Transverse colon (tissue), 4 donors: ENCODE results near the gene PPARD. TPM values are rescaled to one million over a fixed set of nuclear protein-coding genes. Genes with fewer than 3 reads are reported as not detected.

Experiments
- DNase-seq: peaks from one replicate; pipeline ENCODE4 v3.0.0-alpha.2; 2019
- H3K27ac ChIP-seq, 4 donors: fragments of 200-600 bp; sonication (generic); 2 replicates each; pipeline ENCODE4 v1.5.1; 2016 to 2018; ENCODE audit warnings: inconsistent platforms in 4 of 4
- H3K27me3 ChIP-seq: fragments of 200-600 bp; sonication (generic); 2 replicates; pipeline ENCODE4 v1.5.1; 2017; ENCODE audit warnings: inconsistent platforms
- H3K36me3 ChIP-seq, 4 donors: fragments of 200-600 bp; sonication (generic); 2 replicates each; pipeline ENCODE4 v1.5.1; 2017 to 2019; ENCODE audit warnings: inconsistent platforms in 4 of 4
- H3K4me1 ChIP-seq, 4 donors: fragments of 200-600 bp; sonication (generic); 2 replicates each; pipeline ENCODE4 v1.5.1; 2017 to 2020; ENCODE audit warnings: inconsistent platforms in 4 of 4
- H3K4me3 ChIP-seq, 4 donors: fragments of 200-600 bp; sonication (generic); 1 replicate in 1 of 4; 2 replicates in 3 of 4; pipeline versions ENCODE4 v1.5.1 to v1.6.1; 2017 to 2019; ENCODE audit warnings: inconsistent platforms in 4 of 4
- H3K9me3 ChIP-seq, 2 donors: fragments of 200-600 bp; sonication (generic); 2 replicates each; pipeline ENCODE4 v1.5.1; 2017 to 2019; ENCODE audit warnings: inconsistent platforms in 2 of 2
- CTCF ChIP-seq, 5 experiments: fragments of 200-600 bp in 3 of 5; fragments of 450-650 bp in 2 of 5; sonication (generic) in 3 of 5; IDR thresholded peaks; 1 replicate in 2 of 5; 2 replicates in 3 of 5; pipeline ENCODE4 v1.5.1; 2016 to 2017; ENCODE audit warnings: antibody characterized with exemption in 5 of 5, inconsistent platforms in 3 of 5, mild to moderate bottlenecking in 2 of 5, moderate library complexity in 1 of 5
- EP300 ChIP-seq: sonication (generic); formaldehyde crosslinking; IDR thresholded peaks from one replicate; pipeline ENCODE4 v1.6.1; 2017; ENCODE audit warnings: antibody characterized with exemption, low read depth
- POLR2A ChIP-seq: fragments of 450-650 bp; IDR thresholded peaks from one replicate; pipeline ENCODE4 v1.6.1; 2016; ENCODE audit warnings: antibody characterized with exemption, mild to moderate bottlenecking, moderate library complexity
- POLR2AphosphoS5 ChIP-seq, 3 donors: sonication (generic); formaldehyde crosslinking; IDR thresholded peaks; one replicate each; pipeline ENCODE4 v1.6.1; 2016; ENCODE audit warnings: antibody characterized with exemption in 3 of 3
- WGBS, 2 donors: methylation state at CpG; one replicate each; pipeline ENCODE4 v1.1.5; 2018; ENCODE audit warnings: low coverage in 1 of 2; 5-methylcytosine and 5-hydroxymethylcytosine counted together
- in situ Hi-C, 4 donors: fragments of 200-750 bp; cut with MboI; loops; one replicate each; pipeline versions ENCODE4 v1.15.0 to v1.15.1; 2017; ENCODE audit warnings: low sequenced_read_pairs in 3 of 4, low pct_ligation_motif_present in 1 of 4, low pct_unique_long_range_greater_than_20kb in 1 of 4
- intact Hi-C: fragments of 100-400 bp; cut with DNase I; formaldehyde crosslinking; loops from one replicate; pipeline ENCODE4 v1.15.1; 2023; ENCODE audit warnings: low total_unique reads
- total RNA-seq, 4 donors: library from RNA; depleted of rRNA; stranded (reverse); fragments of >200 nt; gene quantifications; one replicate each; pipeline ENCODE4 v1.1.0, GENCODE V29; 2016

PPARD gene
- total RNA-seq, 4 donors from 2014 or later, result 19.8 to 110 (median 29.3) TPM

DNA sequence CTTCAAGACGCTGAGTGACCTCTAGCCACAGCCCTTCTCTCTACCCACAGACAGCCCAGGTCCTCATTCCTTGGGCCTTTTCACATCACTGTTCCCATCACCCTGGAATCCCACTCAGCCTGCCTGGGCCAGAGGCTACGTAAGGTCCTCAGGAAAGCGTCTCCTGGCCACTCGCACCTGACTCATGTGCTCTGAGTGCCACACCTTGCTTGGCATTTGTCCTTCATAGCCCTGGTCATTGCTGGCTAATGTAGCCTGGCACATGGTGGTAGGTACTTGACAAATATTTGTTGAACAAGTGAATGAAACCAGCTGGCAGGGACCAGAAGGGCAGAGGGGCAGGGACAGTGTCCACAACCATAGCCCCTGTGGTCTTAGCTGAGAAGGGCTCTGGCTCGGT lies 59.2 kb downstream of the PPARD start:
- no peak for DNase-seq
- intact Hi-C loops, result no loop called here
- Histone ChIP-seq H3K4me1 (peaks cover 0 to 25% (median 3%) of the 10 kb centered on the region in 4 donors), H3K4me3 (no peak overlapping the region), H3K9me3 (no peaks in the 10 kb centered on the region), H3K27ac (no peak overlapping the region), H3K27me3 (no peaks in the 10 kb centered on the region), H3K36me3 (no peaks in the 10 kb centered on the region)
- TF ChIP-seq POLR2AphosphoS5 (IDR thresholded peaks at IDR 0.05) (no peak), POLR2A (no peak), EP300 (no peak), CTCF (IDR thresholded peaks at IDR 0.05) (no peak)
- 97 to 100% methylated on average over 2 to 5 of the region's 5 CpGs for WGBS, 2 donors
- in situ Hi-C loops, result no loop called here

- Histone ChIP-seq H3K27me3 (no peaks in the 10 kb centered on the region), H3K9me3 (no peaks in the 10 kb centered on the region), H3K4me1 (peaks cover 0 to 25% (median 3%) of the 10 kb centered on the region in 4 donors), H3K27ac (no peak overlapping the region), H3K36me3 (no peaks in the 10 kb centered on the region), H3K4me3 (no peak overlapping the region)
- no peak for TF ChIP-seq POLR2A
- TF ChIP-seq CTCF (IDR thresholded peaks at IDR 0.05), result no peak
- no peak for TF ChIP-seq EP300
- intact Hi-C loops (no loop called here), in situ Hi-C loops (no loop called here)
- DNase-seq, result no peak
- WGBS, 2 donors, result 75 to 90% methylated on average over 5 to 7 of the region's 8 CpGs
These were observed 59.9 kb downstream of the PPARD start for GRCh38 chr6:35402136-35402855.

DNA sequence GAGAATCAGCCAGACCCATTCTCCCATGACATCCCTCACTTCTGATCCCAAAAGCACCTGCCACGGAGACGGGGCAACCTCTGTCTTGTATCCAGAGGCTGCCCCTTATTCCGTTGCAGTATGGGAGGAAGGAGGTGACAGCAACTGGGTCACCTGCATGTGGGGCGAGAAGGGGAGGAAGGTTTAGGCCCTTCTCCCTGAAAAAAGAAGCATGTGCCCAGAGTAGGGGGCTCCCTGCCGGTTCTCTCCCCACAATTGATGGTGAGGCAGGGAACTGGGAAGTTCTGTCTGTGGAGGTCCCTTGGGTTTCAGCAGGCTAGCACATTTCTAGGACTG lies 60.5 kb downstream of the PPARD start:
- Histone ChIP-seq H3K36me3 (no peaks in the 10 kb centered on the region), H3K27me3 (no peaks in the 10 kb centered on the region), H3K9me3 (no peaks in the 10 kb centered on the region), H3K4me3 (no peak overlapping the region), H3K4me1 (peaks cover 0 to 25% (median 3%) of the 10 kb centered on the region in 4 donors), H3K27ac (no peak overlapping the region)
- in situ Hi-C loops, result no loop called here
- TF ChIP-seq CTCF (IDR thresholded peaks at IDR 0.05) (no peak), POLR2A (no peak), EP300 (no peak), POLR2AphosphoS5 (IDR thresholded peaks at IDR 0.05) (no peak)
- intact Hi-C loops, result no loop called here
- 86% methylated on average over 5 of the region's 5 CpGs; no CpG with 5 or more reads in 1 of the 2 donors for WGBS, 2 donors
- DNase-seq, result no peak

- Histone ChIP-seq H3K9me3 (no peaks in the 10 kb centered on the region), H3K4me1 (peaks cover 0 to 25% (median 3%) of the 10 kb centered on the region in 4 donors), H3K27me3 (no peaks in the 10 kb centered on the region), H3K36me3 (no peaks in the 10 kb centered on the region), H3K4me3 (no peak overlapping the region), H3K27ac (no peak overlapping the region)
- WGBS, 2 donors, result 91 to 98% methylated on average over 5 to 8 of the region's 8 CpGs
- DNase-seq, result no peak
- TF ChIP-seq POLR2AphosphoS5 (IDR thresholded peaks at IDR 0.05) (no peak), CTCF (IDR thresholded peaks at IDR 0.05) (no peak), EP300 (no peak), POLR2A (no peak)
- in situ Hi-C loops, result no loop called here
- intact Hi-C loops, result no loop called here
These were observed 61.4 kb downstream of the PPARD start for GRCh38 chr6:35403544-35404442.
